ENCODE results near the gene FAM3B.

The FAM3B gene

DNA sequence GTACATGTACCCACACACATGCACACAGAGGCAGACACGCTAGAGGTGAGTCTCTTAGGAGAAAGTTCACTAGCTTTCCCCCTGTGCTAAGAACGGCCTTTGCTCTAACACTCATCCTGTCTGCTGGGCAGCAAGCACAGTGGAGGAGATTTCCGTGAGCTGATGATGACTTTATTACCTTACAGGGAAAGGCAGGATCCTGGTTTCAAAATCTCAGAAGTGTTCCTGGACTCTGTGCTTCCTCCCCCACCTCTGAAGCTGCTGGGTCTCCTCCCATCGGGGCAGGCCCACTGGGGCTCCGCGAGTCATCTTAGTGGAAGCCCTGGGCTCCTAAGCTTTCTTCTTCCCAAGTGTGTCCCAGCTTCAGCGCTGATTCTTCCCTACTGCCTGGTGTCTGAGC lies 2.7 kb downstream of the FAM3B start:
- no peak for DNase-seq

GRCh38 chr21:41321211-41321907 lies 4.8 kb downstream of the FAM3B start:
- no peak for DNase-seq

DNA sequence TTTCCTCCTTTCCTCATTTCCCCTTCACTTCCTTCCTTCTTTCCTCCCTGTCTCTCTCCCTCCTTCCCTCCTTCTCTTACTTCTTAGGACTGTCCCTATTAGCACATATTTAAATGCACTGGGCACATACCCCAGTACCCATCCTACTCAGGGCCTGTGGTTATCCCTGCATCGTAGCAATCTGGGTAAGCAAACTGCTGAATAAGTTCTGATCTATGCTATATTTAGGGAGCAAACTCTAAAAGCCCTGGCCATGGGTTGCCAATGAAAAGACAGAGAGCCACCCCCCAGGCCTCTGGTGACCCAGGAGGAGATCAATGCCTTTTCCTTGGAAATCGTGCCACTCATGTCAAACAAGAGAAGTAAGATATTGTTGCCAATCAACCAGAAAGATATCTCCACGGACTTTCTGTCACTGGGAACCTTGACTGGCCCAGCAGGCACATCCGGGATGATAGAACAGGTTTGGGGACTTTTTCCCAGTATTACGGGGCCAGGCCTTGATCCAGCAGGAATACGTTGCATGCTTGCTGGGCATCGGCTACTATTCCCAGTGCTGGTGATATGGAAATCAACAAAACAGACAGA lies 5.4 kb downstream of the FAM3B start:
- DNase-seq: no peak

- no peak for DNase-seq
Measured at GRCh38 chr21:41322496-41323382, 6.1 kb downstream of the FAM3B start.

GRCh38 chr21:41325138-41325912 lies 8.7 kb downstream of the FAM3B start:
- DNase-seq: no peak

DNA sequence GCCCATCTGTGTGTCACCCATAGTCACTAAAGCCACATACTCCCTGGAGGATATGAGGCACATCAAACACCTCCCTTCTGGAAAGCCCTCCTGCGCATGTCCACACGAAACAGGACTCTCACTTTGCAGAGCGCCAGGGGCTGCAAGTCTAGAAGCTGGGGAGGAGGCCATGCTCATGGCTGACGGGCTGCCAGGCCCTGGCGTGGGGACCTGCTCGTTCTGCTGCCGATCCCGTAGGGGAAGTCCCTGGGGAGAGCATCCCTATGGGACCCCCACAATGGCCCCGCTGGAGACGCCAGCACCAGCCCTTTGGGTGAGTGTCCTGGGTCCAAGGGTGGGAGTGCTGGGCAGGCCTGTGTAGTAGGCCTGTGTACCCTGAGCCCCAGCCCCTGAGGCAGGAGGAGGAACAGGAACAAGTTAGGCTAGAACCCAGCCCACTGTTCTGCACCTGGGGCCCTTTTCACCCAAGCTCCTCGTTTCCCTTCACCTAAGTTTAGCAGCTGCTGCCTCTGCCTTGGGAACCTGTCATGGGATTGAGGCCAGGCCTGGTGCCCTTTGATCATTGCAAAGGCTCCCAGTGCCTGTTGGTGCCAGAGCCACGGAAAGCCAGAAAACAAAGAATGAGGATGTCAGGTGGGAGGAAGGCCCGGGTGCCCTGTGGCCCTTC lies 9.9 kb downstream of the FAM3B start:
- no peak for DNase-seq

DNA sequence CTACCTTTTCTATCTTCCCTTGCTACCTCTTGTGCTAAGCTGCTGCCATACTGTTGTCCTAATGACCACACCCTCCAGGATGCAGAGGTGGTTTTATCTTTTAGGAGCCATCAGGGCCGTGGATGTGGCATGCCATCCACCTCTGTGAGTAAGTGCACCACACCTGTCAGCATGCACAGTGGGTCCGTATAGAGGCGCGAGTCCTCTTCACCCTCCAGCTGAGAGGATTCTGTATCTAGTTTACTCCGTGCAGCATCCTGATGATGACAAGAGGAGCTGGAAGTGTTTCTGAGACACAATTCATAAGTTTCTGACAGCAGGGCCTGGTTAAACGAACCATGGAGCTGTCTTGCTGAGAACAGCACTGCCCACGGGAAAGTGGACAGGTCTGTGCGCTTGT lies 11.2 kb downstream of the FAM3B start:
- DNase-seq: no peak

DNA sequence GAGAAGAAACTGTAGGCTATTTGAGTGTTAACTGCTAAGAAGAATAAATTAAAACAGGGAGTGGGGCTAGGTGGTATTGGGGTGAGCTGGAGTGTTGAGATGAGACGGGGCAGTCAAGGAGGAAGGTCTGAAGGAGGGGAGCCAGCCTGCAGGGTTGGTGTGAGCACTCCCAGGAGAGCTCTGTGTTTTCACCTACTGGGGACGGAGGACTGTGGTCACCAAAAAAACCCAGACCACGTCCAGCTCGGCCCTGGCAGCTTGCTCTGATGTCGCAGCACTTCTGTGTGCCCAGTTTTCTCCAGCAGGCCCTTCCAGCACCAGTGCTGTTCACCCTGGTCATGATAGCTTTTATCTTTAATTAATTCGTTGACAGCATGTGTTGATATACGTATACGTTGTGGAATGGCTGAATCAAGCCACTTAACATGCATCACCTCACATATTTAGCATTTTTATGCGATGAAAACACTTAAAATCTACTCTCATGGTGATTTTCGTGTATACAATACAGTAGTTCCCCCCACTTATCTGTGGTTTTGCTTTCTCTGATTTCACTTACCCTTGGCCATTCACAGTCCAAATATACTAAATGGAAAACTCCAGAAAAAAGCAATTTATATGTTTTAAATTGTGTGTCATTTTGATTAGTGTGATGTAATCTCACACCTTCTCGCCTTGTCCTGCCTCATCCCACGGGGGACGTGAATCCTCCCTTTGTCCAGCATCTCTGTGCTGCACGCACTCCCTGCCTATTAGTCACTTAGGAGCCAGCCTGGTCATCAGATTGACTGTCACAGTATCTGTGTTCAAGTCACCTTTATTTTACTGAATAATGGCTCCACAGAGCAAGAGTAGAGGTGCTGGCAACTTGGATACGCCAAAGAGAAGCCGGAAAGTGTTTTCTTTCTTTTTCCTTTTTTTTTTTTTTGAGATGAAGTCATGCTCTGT lies 12.3 kb downstream of the FAM3B start:
- DNase-seq: no peak

DNA sequence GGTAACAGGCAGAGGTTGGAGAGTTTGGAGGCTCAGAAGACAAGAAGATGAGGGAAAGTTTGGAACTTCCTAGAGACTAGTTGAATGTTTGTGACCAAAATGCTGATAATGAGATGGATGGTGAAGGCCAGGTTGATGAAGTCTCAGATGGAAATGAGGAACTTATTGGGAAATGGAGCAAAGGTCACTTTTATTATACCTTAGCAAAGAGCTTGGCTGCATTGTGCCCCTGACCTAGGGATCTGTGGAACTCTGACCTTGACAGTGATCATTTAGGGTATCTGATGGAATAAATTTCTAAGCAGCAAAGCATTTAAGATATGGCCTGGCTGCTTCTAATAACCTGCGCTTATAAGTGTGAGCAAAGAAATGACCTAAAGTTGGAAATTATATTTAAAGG lies 17.2 kb downstream of the FAM3B start:
- no peak for DNase-seq

DNA sequence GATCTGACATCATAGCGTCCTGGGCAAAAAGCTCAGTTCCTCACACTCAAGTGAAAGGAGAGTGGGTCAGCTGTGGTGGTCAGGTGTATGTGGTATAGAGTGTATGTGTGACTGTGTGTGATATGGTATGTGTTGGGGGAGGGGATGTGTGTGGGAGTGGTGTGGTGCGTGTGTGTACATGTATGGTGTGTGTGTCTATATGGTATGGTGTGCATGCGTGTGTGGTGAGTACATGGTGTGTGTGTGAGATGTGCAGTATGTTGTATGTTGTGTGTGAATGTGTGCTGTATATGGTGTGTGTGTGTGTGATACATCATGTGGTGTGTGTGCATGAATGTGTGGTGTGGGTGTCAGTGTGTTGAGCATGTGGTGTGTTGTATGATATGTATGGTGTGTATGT lies 20.9 kb downstream of the FAM3B start:
- DNase-seq: no peak

DNA sequence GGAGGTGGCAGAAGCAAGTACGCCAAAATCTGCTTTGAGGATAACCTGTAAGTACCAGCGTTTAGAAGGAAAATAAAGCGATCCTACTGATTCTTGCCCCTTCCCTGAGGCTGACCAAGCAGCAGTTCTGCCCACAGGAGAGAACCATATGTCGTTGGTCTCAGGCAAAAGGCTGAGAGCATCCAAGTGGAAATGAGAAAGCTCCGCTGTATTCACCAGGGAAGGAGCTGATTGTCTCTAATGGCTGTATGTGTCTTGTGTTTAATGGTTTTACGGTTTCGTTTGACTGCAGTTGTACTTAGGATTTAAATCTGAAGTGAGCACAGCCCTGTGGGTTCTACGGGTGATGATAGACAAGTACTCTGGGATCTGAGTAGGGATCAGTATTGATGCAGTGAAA lies 21.9 kb downstream of the FAM3B start:
- no peak for DNase-seq

GRCh38 chr21:41342035-41342434 lies 25.4 kb downstream of the FAM3B start:
- no peak for DNase-seq

GRCh38 chr21:41344146-41344545 lies 27.5 kb downstream of the FAM3B start:
- no peak for DNase-seq

GRCh38 chr21:41345356-41345755 lies 28.8 kb downstream of the FAM3B start:
- no peak for DNase-seq

- DNase-seq: no peak
Measured at GRCh38 chr21:41345934-41346685, 29.5 kb downstream of the FAM3B start.

DNA sequence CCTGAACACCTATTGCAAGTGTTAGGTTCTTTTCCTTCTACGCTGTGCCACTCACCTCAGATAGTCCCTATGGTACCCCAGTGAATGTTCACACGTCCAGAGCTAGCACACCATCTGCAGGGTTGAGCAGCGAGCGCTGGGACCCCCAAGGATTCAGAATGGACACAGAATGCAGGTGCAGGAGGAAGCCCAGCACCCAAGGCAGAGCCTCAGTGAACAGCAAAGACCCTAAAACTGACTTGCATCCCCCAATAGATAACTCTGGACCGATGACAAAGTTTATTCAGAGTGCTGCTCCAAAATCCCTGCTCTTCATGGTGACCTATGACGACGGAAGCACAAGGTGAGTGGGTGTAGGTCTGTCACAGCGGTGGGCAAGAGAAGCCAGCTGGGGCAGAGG lies 30.2 kb downstream of the FAM3B start:
- DNase-seq: no peak

DNA sequence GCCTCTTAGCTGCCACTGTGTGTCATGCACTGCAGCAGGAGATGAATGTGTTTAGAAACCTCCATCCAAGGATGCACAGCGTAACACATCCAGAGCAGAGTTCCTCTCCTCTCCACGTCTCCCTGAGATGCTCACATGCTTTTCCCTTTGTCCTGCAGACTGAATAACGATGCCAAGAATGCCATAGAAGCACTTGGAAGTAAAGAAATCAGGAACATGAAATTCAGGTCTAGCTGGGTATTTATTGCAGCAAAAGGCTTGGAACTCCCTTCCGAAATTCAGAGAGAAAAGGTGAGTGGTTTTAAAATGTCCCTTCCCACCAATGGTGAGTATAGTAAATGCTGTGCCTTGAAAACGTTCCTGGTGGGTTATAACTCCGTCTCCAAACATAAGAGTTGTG lies 31.8 kb downstream of the FAM3B start:
- no peak for DNase-seq

GRCh38 chr21:41349126-41349525 lies 32.5 kb downstream of the FAM3B start:
- no peak for DNase-seq

- DNase-seq: no peak
Measured at GRCh38 chr21:41349619-41350390, 33.2 kb downstream of the FAM3B start.

Data from stimulated activated CD4-positive, alpha-beta T cell treated with anti-CD3 and anti-CD28 coated beads, Interleukin-2, amount 100 ng/mL, for 48 hours (primary cell).